AG08396 (cell line): Measurements from ENCODE around the gene ZEB2.
"Not testable (repeated sequence)": the region's sequence is repeated elsewhere in the genome, so short reads cannot be mapped to it uniquely, and the experiment has no call there.

ENCODE experiments used
- DNase-seq: peaks from one replicate; pipeline ENCODE4 v3.0.0; 2012; ENCODE audit warnings: low spot score, mixed read lengths

ZEB2 gene

GRCh38 chr2:144383571-144384100, 136.3 kb downstream of the ZEB2 start:
- DNase-seq = no peak

GRCh38 chr2:144382849-144383248, 137.1 kb downstream of the ZEB2 start:
- DNase-seq = no peak

- no peak for DNase-seq
Measured at GRCh38 chr2:144381716-144382115, 138.2 kb downstream of the ZEB2 start.

GRCh38 chr2:144379851-144380311, 140.0 kb downstream of the ZEB2 start:
- DNase-seq = no peak

GRCh38 chr2:144378551-144378950, 141.4 kb downstream of the ZEB2 start:
- DNase-seq = no peak

GRCh38 chr2:144377914-144378313, 142.0 kb downstream of the ZEB2 start:
- DNase-seq = no peak

- no peak for DNase-seq
Measured at GRCh38 chr2:144376926-144377325, 143.0 kb downstream of the ZEB2 start.

GRCh38 chr2:144376460-144376859, 143.5 kb downstream of the ZEB2 start:
- DNase-seq = no peak

GRCh38 chr2:144374163-144374661, 145.7 kb downstream of the ZEB2 start:
- no peak for DNase-seq

- no peak for DNase-seq
Measured at GRCh38 chr2:144372410-144373080, 147.4 kb downstream of the ZEB2 start.

- no peak for DNase-seq
Measured at GRCh38 chr2:144370937-144371584, 148.9 kb downstream of the ZEB2 start.

- DNase-seq = no peak
Measured at GRCh38 chr2:144369416-144369815, 150.5 kb downstream of the ZEB2 start.

- no peak for DNase-seq
Measured at GRCh38 chr2:144366825-144367429, 153.0 kb downstream of the ZEB2 start.

- no peak for DNase-seq
Measured at GRCh38 chr2:144364944-144365738, 154.8 kb downstream of the ZEB2 start.

GRCh38 chr2:144364247-144364646, 155.7 kb downstream of the ZEB2 start:
- not testable (repeated sequence) for DNase-seq

GRCh38 chr2:144362401-144362800, 157.5 kb downstream of the ZEB2 start:
- no peak for DNase-seq

GRCh38 chr2:144361742-144362141, 158.2 kb downstream of the ZEB2 start:
- no peak for DNase-seq

GRCh38 chr2:144359684-144360083, 160.2 kb downstream of the ZEB2 start:
- no peak for DNase-seq

- DNase-seq = peak; percentile 14
Measured at GRCh38 chr2:144358979-144359541, 160.9 kb downstream of the ZEB2 start.

- DNase-seq = no peak
Measured at GRCh38 chr2:144358374-144358964, 161.4 kb downstream of the ZEB2 start.
